GM12878 (cell line): ENCODE data around the gene AKAP1. TPM values are rescaled to one million over a fixed set of nuclear protein-coding genes. Genes with fewer than 3 reads are reported as not detected.

Experiments
- ATAC-seq: fragments of 200-7000 bp; cut with Tn5 transposase; 3 replicates; pipeline ENCODE4 v1.9.1; 2020; ENCODE audit warnings: mild to moderate bottlenecking, moderate library complexity
- BruUV-seq: library from RNA; stranded (reverse); fragments of 400-500 nt; replicated peaks from 2 replicates; lab custom pipeline; 2021; lab: Mats Ljungman, UMichigan
- CTCF ChIA-PET: fragments of 300-600 bp; sonication (Branson Sonifier 250); formaldehyde crosslinking; extraction: SDS; loops from one replicate; lab custom pipeline; 2021; ENCODE audit warnings: inconsistent platforms; lab: Yijun Ruan, JAX
- POLR2A ChIA-PET: fragments of 350-600 bp; formaldehyde crosslinking; extraction: SDS; loops from one replicate; lab custom pipeline; 2021; ENCODE audit warnings: inconsistent platforms; lab: Charles Lee
- RAD21 ChIA-PET: fragments of 300-600 bp; sonication (Branson Sonifier 250); formaldehyde crosslinking; loops from one replicate; lab custom pipeline; 2023; ENCODE audit warnings: antibody characterized with exemption; ENCODE audit not compliant: unreplicated experiment; lab: Charles Lee
- SMC1A ChIA-PET: fragments of 300-600 bp; sonication (Branson Sonifier 250); formaldehyde crosslinking; loops from one replicate; lab custom pipeline; 2023; ENCODE audit not compliant: unreplicated experiment, uncharacterized antibody; lab: Charles Lee
- DNase-seq: peaks from one replicate; pipeline ENCODE4 v3.0.0-alpha.2; 2011; ENCODE audit warnings: low read depth, low spot score
- FAIRE-seq: peaks from 3 replicates; lab custom pipeline; 2011; peaks lifted over from hg19 to GRCh38; lab: Jason Lieb, UNC
- H2AFZ ChIP-seq: 2 replicates; pipeline ENCODE4 v1.6.0; 2011; ENCODE audit warnings: low read depth, low read length, control low read depth; ENCODE audit not compliant: control insufficient read depth
- H3K27ac ChIP-seq: 2 replicates; pipeline ENCODE4 v1.5.1; 2011; ENCODE audit warnings: control low read depth; ENCODE audit not compliant: control insufficient read depth, insufficient read depth
- H3K27me3 ChIP-seq, 2 experiments: replicated peaks in 1 of 2; 2 replicates each; pipeline versions ENCODE4 v1.6.0 to v1.6.1; 2011; ENCODE audit warnings: low read length in 1 of 2; ENCODE audit not compliant: control insufficient read depth in 2 of 2, insufficient read depth in 2 of 2
- H3K36me3 ChIP-seq, 2 experiments: 2 replicates each; pipeline ENCODE4 v1.5.1; 2011; ENCODE audit warnings: low read length in 1 of 2; ENCODE audit not compliant: control insufficient read depth in 2 of 2, insufficient read depth in 2 of 2
- H3K4me1 ChIP-seq: 2 replicates; pipeline ENCODE4 v1.6.1; 2011; ENCODE audit warnings: mild to moderate bottlenecking, low read length, moderate library complexity, mixed read lengths; ENCODE audit not compliant: control insufficient read depth, insufficient read depth
- H3K4me2 ChIP-seq: 2 replicates; pipeline ENCODE4 v1.6.0; 2011; ENCODE audit warnings: control low read depth; ENCODE audit not compliant: control insufficient read depth, insufficient read depth
- H3K4me3 ChIP-seq: fragments of 200-600 bp; sonication (generic); 2 replicates; pipeline ENCODE4 v1.5.1; 2016
- H3K79me2 ChIP-seq: 2 replicates; pipeline ENCODE4 v1.6.0; 2011; ENCODE audit warnings: low read length; ENCODE audit not compliant: control insufficient read depth, insufficient read depth
- H3K9ac ChIP-seq: 2 replicates; pipeline ENCODE4 v1.8.0; 2011; ENCODE audit warnings: low read length, control low read depth, mixed read lengths; ENCODE audit not compliant: control insufficient read depth, insufficient read depth
- H3K9me3 ChIP-seq: replicated peaks from 3 replicates; pipeline ENCODE4 v1.5.1; 2011; ENCODE audit warnings: mild to moderate bottlenecking, low read length; ENCODE audit not compliant: control insufficient read depth, insufficient read depth
- H4K20me1 ChIP-seq: 2 replicates; pipeline ENCODE4 v1.6.0; 2011; ENCODE audit not compliant: control insufficient read depth, insufficient read depth
- CEBPB ChIP-seq, 2 experiments: fragments of 150-350 bp in 1 of 2; IDR thresholded peaks; 2 replicates each; pipeline ENCODE4 v1.6.1; 2012 to 2014; ENCODE audit warnings: low read depth in 2 of 2, low read length in 2 of 2, borderline replicate concordance in 1 of 2, inconsistent platforms in 1 of 2
- CHD2 ChIP-seq: IDR thresholded peaks from 2 replicates; pipeline ENCODE4 v1.6.1; 2011; ENCODE audit warnings: low read depth, low read length, improper control_type of control experiment, borderline replicate concordance
- FOXK2 ChIP-seq: fragments of 450-650 bp; IDR thresholded peaks from 2 replicates; pipeline ENCODE4 v1.6.1; 2017; ENCODE audit warnings: mild to moderate bottlenecking, moderate library complexity
- GATAD2B ChIP-seq: fragments of 450-650 bp; conservative IDR thresholded peaks from 2 replicates; pipeline ENCODE4 v1.6.1; 2017; ENCODE audit warnings: low read depth, mild to moderate bottlenecking, moderate library complexity
- MYB ChIP-seq: fragments of 150-350 bp; IDR thresholded peaks from 2 replicates; pipeline ENCODE4 v1.6.1; 2014; ENCODE audit warnings: mild to moderate bottlenecking, low read depth, low read length, borderline replicate concordance
- POLR2AphosphoS2 ChIP-seq: IDR thresholded peaks from 2 replicates; pipeline ENCODE4 v1.6.1; 2011; ENCODE audit warnings: low read depth, mild to moderate bottlenecking, low read length, improper control_type of control experiment, moderate library complexity
- STAT3 ChIP-seq: IDR thresholded peaks from 2 replicates; pipeline ENCODE4 v1.6.1; 2011; ENCODE audit warnings: low read depth, low read length, improper control_type of control experiment
- ZSCAN29 ChIP-seq: fragments of 450-650 bp; IDR thresholded peaks from 2 replicates; pipeline ENCODE4 v1.6.1; 2017; ENCODE audit warnings: mild to moderate bottlenecking, moderate library complexity
- WGBS: methylation state at CpG from one replicate; pipeline ENCODE4 v1.1.6; 2016; ENCODE audit warnings: low lambda C conversion rate; ENCODE audit not compliant: insufficient replicate concordance, insufficient coverage; ENCODE audit errors: missing lambda C conversion rate; 5-methylcytosine and 5-hydroxymethylcytosine counted together
- in situ Hi-C: fragments of 300-500 bp; cut with MboI; formaldehyde crosslinking; loops from 9 replicates; pipeline ENCODE4 v1.14.3; 2018; ENCODE audit warnings: mixed read lengths
- intact Hi-C: fragments of 100-400 bp; cut with micrococcal nuclease; formaldehyde crosslinking; loops from one replicate; pipeline ENCODE4 v1.14.2; 2022; ENCODE audit not compliant: unreplicated experiment
- polyA plus RNA-seq, 11 experiments: library from polyadenylated mRNA; depleted of rRNA in 4 of 11; unstranded in 6 of 11; stranded (reverse) in 5 of 11; fragments of >200 nt; fragmentation: Nextera tagmentation in 4 of 11; fragmentation: Illumina TruSeq in 1 of 11; extraction: Ambion mirVana in 4 of 11; extraction: Trizol in 1 of 11; gene quantifications; 1 replicate in 1 of 11; 2 replicates in 10 of 11; pipeline versions ENCODE4 v1.2.1 to v1.2.3, GENCODE V29; 2011 to 2016; ENCODE audit warnings: inconsistent platforms in 2 of 11, missing spikeins in 2 of 11, low read depth in 1 of 11
- total RNA-seq, 4 experiments: library from RNA; depleted of rRNA in 3 of 4; stranded (reverse); fragments of >200 nt in 3 of 4; fragmentation: Illumina TruSeq in 1 of 4; extraction: Trizol in 1 of 4; gene quantifications; 2 replicates each; pipeline versions ENCODE4 v1.2.1 to v1.2.3, GENCODE V29; 2013 to 2021
- TF ChIP-seq, protein P1 (sequence below): IDR thresholded peaks from 2 replicates; pipeline ENCODE4 v1.6.1; 2012; ENCODE audit warnings: improper control_type of control experiment, low read depth, low read length; ENCODE audit not compliant: insufficient replicate concordance
- TF ChIP-seq, protein P2 (sequence below): fragments of 450-650 bp; IDR thresholded peaks from 2 replicates; pipeline ENCODE4 v1.6.1; 2014; ENCODE audit warnings: mild to moderate bottlenecking

The AKAP1 gene
- total and polyA plus RNA-seq, 10 of the 15 experiments (the other 5 are each of a cell fraction or from before 2014, with no cell fraction given): 11.9 to 50.5 (median 38.1) TPM

DNA sequence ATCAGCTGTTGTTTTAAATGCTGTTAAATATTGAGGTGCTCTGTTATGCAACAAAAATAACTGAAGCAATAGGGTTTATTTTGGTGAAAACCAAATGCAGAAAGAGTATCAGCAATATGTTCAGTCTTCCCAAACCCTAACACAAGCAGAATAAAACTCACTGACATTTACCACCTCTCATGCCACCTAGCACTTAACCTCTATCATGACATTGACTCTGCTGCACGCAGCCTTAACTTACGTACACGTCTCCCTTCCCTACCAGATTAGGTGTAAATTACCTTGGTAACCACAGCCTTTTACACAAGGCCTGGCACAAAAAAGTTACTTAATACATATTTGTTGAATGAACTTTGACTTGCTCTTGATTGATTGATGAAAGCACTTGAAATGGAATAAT is 9.9 kb upstream of the AKAP1 start:
- POLR2A ChIA-PET: interaction anchor here (0.6 to 0.9 kb wide), 2 partner anchors 10 to 23 kb away, joined by 3 to 7 read pairs; partner anchors contain the start of gene AKAP1
- H3K9me3 ChIP-seq: no peaks in the 10 kb centered on the region
- H3K36me3 ChIP-seq: no peaks in the 10 kb centered on the region
- CTCF ChIA-PET: no interaction called here
- BruUV-seq: no TSS peak
- no peak overlapping the region for H3K27ac ChIP-seq
- no peaks in the 10 kb centered on the region for H4K20me1 ChIP-seq
- no peak for FAIRE-seq
- no peak overlapping the region for H2AFZ ChIP-seq
- TF ChIP-seq CEBPB (IDR thresholded peaks at IDR 0.05; ENCODE audit: borderline replicate concordance in 1 of 2, low read depth in 2 of 2, low read length in 2 of 2) (no peak), MYB (no peak), STAT3 (no peak), FOXK2 (no peak), CHD2 (no peak), GATAD2B (no peak), POLR2AphosphoS2 (no peak), ZSCAN29 (no peak)
- TF ChIP-seq, protein P1, sequence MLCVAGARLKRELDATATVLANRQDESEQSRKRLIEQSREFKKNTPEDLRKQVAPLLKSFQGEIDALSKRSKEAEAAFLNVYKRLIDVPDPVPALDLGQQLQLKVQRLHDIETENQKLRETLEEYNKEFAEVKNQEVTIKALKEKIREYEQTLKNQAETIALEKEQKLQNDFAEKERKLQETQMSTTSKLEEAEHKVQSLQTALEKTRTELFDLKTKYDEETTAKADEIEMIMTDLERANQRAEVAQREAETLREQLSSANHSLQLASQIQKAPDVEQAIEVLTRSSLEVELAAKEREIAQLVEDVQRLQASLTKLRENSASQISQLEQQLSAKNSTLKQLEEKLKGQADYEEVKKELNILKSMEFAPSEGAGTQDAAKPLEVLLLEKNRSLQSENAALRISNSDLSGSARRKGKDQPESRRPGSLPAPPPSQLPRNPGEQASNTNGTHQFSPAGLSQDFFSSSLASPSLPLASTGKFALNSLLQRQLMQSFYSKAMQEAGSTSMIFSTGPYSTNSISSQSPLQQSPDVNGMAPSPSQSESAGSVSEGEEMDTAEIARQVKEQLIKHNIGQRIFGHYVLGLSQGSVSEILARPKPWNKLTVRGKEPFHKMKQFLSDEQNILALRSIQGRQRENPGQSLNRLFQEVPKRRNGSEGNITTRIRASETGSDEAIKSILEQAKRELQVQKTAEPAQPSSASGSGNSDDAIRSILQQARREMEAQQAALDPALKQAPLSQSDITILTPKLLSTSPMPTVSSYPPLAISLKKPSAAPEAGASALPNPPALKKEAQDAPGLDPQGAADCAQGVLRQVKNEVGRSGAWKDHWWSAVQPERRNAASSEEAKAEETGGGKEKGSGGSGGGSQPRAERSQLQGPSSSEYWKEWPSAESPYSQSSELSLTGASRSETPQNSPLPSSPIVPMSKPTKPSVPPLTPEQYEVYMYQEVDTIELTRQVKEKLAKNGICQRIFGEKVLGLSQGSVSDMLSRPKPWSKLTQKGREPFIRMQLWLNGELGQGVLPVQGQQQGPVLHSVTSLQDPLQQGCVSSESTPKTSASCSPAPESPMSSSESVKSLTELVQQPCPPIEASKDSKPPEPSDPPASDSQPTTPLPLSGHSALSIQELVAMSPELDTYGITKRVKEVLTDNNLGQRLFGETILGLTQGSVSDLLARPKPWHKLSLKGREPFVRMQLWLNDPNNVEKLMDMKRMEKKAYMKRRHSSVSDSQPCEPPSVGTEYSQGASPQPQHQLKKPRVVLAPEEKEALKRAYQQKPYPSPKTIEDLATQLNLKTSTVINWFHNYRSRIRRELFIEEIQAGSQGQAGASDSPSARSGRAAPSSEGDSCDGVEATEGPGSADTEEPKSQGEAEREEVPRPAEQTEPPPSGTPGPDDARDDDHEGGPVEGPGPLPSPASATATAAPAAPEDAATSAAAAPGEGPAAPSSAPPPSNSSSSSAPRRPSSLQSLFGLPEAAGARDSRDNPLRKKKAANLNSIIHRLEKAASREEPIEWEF: no peak
- TF ChIP-seq, protein P2, sequence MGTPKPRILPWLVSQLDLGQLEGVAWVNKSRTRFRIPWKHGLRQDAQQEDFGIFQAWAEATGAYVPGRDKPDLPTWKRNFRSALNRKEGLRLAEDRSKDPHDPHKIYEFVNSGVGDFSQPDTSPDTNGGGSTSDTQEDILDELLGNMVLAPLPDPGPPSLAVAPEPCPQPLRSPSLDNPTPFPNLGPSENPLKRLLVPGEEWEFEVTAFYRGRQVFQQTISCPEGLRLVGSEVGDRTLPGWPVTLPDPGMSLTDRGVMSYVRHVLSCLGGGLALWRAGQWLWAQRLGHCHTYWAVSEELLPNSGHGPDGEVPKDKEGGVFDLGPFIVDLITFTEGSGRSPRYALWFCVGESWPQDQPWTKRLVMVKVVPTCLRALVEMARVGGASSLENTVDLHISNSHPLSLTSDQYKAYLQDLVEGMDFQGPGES: no peak
- TF ChIP-seq, all 136 proteins: peak for 0
- H3K4me2 ChIP-seq: no peak overlapping the region
- no peaks in the 10 kb centered on the region for H3K79me2 ChIP-seq
- no peak overlapping the region for H3K9ac ChIP-seq
- RAD21 ChIA-PET: no interaction called here
- SMC1A ChIA-PET: interaction anchor here (0.6 to 1.1 kb wide), 2 partner anchors 21 to 398 kb away, joined by 3 read pairs; no protein-coding TSS in a partner anchor
- in situ Hi-C loops (no loop called here), intact Hi-C loops (no loop called here)
- no peaks in the 10 kb centered on the region for H3K27me3 ChIP-seq
- H3K4me1 ChIP-seq: peaks cover 4% of the 10 kb centered on the region
- ATAC-seq (no peak), DNase-seq (no peak)
- H3K4me3 ChIP-seq: no peak overlapping the region
- 78% methylated on average over 3 of the region's 3 CpGs for WGBS
